HTR-8/SVneo (cell line): Measurements from ENCODE around the gene SPRED3.

Experiments used
- DNase-seq: peaks from one replicate; pipeline ENCODE4 v3.0.0; 2011; ENCODE audit warnings: low spot score, mixed read lengths; ENCODE audit not compliant: insufficient read length
- FAIRE-seq: peaks from 2 replicates; lab custom pipeline; 2011; peaks lifted over from hg19 to GRCh38; lab: Jason Lieb, UNC

The SPRED3 gene

GRCh38 chr19:38370299-38370698, 18.2 kb upstream of the SPRED3 start:
- DNase-seq (no peak), FAIRE-seq (no peak)

DNA sequence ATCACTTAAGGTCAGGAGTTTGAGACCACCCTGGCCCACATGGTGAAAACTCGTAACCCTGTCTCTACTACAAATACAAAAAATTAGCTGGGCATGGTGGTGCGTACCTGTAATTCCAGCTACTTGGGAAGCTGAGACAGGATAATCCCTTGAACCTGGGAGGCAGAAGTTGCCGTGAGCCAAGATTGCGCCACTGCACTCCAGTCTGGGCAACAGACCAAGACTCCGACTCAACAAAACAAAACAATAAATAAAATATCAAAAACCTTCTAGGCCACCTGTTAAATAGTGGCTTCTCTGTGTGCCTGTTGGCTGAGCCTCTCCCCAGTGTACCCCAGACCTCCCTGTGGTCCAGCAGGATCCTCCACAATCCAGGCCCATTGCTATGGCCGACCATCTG, 17.4 kb upstream of the SPRED3 start:
- no peak for FAIRE-seq

DNA sequence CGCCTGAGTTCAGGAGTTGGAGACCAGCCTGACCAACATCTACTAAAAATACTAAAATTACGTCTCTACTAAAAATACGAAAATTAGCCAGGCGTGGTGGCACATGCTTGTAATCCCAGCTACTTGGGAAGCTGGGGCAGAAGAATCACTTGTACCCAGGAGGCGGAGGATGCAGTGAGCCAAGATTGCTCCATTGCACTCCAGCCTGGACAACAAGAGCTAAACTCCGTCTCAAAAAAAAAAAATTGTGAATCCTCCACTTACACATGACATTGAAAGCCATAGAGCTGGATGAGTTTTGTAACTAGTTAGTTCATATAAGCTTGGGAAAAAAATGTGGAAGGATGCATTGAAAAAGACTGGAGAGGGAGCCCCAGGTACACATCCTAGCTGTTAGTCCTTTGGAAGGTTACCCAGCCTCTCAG, 14.6 kb upstream of the SPRED3 start:
- no peak for FAIRE-seq
- no peak for DNase-seq

More for the DNA sequence above, 17.4 kb upstream of the SPRED3 start:
- DNase-seq: no peak

DNA sequence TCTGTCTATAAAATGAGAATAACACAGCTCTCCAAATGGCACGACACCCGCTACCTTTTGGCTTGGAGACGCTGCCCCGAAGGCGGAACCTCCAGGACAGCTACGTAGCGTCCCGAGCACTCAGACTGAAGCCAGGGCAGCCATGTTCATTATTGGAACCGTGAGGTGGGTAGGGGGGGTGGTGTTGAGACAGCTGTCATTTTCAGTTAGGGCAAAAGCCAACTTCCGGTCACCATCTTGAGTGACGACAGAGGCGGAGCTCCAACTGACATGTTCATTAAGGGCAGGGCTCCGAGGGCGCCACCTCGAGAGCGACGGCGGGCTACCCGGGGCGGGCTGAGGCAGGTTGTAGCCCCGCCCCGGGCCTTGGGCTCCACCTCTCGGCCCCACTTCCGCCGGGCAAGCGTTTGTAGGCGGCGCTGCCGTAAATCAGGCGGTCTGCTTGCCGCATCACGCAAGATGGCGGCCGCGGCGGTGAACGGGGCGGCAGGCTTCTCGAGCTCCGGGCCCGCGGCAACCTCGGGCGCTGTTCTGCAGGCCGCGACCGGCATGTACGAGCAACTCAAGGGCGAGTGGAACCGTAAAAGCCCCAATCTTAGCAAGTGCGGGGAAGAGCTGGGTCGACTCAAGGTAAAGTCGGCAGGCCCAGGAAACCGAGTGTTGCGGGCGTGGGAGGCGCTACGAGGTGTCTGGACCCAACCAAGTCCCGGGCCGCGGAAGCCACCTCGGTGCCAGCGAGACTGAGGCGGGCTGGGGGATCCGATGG, 14.0 kb upstream of the SPRED3 start, which contains the start of gene PSMD8:
Gene PSMD8, plus strand, starts transcription at position 240 of the 766 bp plus-strand sequence. Its CDS starts 31 bp downstream, at position 271.
- FAIRE-seq (peak; percentile 96), DNase-seq (peak; percentile 97)

GRCh38 chr19:38375098-38375493, 13.4 kb upstream of the SPRED3 start:
- FAIRE-seq: no peak
- no peak for DNase-seq

GRCh38 chr19:38375748-38376147, 12.7 kb upstream of the SPRED3 start:
- DNase-seq: no peak

DNA sequence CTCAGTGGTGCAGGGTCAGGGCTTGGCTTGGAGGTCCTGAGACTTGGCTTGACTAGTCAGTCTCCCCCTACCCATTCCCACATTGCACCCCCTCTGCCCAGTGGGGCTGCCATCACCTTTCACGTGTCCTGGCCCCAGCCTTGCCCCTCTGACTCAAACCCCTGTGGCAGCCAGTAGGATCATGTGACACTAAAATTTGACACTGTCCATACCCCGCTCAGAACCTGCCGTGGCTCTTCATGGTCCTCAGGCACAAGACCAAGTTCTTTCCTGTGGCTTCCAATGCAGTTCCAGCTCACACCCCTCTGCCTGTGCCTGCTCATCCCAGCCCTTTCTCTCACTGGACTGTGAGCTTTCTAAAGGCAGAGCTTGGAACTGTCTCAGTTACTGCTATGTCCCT, 11.9 kb upstream of the SPRED3 start:
- FAIRE-seq (no peak), DNase-seq (no peak)

More at GRCh38 chr19:38375748-38376147, 12.7 kb upstream of the SPRED3 start:
- no peak for FAIRE-seq

GRCh38 chr19:38377052-38377451, 11.4 kb upstream of the SPRED3 start:
- DNase-seq: no peak
- no peak for FAIRE-seq

DNA sequence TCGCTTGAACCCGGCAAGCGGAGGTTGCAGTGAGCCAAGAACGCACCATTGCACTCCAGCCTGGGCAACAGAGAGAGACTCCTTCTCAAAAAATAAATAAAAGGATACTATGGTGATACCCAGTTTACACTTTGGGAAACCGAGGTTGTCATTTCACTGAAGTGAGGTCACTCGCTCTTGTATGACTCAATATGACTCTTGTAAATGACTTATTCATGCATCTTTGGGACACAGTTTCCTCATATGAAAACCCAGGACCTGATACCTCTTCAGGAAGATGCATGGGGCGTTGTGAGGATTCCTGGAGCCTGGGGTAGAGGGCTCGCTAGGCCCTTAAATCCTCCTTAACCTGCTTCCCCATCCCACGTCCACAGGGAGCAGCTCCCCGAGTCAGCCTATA, 9.6 kb upstream of the SPRED3 start:
- FAIRE-seq (no peak), DNase-seq (no peak)

DNA sequence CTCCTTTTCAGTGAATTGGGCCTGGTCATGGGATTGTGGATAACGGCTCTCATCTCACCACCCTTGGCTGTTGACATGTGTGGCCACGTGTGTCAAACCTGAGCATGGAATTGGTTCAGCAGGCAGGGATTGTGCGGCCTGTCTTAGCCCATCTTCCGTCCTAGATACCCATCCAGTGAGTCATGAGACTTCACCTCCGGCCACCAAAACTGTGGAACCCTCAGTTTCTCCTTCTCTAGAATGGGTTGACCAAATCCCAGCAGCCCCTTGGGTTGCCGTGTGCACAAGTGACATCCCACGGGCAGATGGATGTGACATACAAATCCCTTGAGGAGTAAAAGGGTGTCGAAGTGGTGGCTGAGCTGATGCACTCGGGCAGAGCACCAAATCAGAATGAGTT, 7.4 kb upstream of the SPRED3 start:
- DNase-seq (no peak), FAIRE-seq (no peak)

GRCh38 chr19:38383184-38383583, 5.3 kb upstream of the SPRED3 start:
- no peak for DNase-seq
- FAIRE-seq: no peak

GRCh38 chr19:38383743-38384142, 4.8 kb upstream of the SPRED3 start:
- DNase-seq (no peak), FAIRE-seq (no peak)

- FAIRE-seq (no peak), DNase-seq (no peak)
These were observed 4.1 kb upstream of the SPRED3 start for GRCh38 chr19:38384209-38385027.

DNA sequence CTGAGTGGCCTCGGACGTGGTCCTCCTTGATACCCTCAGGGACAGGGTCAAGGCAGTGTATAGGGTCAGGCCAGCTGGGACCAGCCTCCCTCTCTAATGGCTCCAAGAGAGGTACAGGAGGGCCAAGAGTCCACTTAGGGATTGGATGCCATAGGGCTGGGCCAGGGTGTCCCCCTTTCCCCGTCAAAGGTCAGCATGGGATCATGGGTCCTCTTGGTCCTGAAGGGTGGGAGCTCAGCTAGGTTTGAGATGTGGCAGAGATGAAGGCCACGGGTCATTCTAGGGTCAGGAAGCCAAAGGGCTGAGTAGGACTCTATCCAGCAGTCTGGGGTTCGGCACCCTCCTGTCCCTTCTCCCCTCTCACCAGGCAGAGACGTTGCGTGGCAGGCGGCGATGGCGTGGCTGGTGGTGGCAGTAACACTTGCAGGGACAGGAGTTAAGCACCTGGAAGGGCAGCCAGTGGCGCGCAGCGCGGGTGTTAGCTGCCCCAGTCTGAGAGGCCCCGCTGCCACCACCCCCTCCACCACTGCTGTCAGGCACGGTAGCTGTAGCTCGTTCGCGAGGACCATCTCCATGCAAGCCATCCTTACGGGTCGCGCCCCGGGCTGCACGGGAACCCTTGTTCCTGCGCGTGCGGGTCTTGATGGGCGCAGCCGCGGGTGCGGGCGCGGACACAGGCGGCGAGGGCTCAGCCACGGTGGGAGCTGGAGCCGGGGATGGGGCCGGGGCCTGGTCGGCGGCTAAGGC, 3.3 kb upstream of the SPRED3 start:
- no peak for FAIRE-seq
- DNase-seq: no peak

DNA sequence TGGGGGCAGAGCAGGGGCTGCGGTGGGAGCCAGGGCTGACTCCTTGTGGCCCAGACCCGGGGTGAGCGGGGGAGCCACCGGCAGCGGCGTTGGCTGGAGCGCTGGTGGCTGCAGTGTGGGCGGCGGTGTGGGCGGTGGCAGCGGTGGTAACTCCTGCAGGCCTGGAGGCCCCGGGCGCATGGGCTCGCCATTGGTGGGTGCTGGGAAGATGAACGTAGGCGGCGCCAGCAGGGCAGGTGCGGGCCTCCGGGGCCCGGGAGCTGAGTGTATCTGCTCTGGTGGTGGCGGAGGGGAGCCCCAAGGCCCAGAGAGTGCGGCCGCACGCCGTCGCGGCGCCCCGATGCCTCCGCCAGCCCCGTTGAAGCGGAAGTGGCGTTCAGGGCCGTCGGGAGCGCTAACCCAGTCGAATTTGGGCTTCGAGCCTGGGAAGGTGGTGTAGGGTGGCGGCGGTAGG, 2.7 kb upstream of the SPRED3 start:
- DNase-seq (no peak), FAIRE-seq (no peak)

GRCh38 chr19:38386300-38386970, 2.1 kb upstream of the SPRED3 start:
- FAIRE-seq: no peak

DNA sequence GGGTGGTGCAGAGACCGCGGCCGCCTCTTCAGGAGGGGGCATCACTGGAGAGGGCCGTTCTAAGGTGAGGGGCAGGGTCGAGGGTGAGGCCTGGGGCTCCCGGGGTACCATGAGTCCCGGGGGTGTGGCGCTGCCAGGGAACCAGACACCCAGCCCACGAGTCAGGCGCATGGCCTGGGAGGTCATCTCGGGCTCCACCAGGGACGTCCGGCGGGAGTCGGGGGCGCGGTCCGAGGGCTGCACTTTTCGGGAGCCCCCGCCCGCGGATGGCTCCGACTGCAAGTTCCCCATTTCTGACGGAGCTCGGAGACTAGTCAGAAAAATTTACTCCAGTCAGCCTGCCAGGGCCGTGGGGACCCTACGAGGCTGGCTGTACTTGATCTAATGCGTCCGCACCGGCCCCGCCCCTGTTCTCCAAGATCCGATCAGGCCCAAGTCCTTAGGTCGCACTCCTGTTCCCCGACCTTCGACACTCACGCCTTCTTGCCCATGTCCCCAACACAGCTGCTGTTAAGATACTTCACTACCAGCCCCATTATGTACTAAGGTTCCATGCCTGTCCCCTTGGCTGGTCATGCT, 1.4 kb upstream of the SPRED3 start:
- no peak for DNase-seq
- FAIRE-seq: no peak

More at GRCh38 chr19:38386300-38386970, 2.1 kb upstream of the SPRED3 start:
- no peak for DNase-seq

DNA sequence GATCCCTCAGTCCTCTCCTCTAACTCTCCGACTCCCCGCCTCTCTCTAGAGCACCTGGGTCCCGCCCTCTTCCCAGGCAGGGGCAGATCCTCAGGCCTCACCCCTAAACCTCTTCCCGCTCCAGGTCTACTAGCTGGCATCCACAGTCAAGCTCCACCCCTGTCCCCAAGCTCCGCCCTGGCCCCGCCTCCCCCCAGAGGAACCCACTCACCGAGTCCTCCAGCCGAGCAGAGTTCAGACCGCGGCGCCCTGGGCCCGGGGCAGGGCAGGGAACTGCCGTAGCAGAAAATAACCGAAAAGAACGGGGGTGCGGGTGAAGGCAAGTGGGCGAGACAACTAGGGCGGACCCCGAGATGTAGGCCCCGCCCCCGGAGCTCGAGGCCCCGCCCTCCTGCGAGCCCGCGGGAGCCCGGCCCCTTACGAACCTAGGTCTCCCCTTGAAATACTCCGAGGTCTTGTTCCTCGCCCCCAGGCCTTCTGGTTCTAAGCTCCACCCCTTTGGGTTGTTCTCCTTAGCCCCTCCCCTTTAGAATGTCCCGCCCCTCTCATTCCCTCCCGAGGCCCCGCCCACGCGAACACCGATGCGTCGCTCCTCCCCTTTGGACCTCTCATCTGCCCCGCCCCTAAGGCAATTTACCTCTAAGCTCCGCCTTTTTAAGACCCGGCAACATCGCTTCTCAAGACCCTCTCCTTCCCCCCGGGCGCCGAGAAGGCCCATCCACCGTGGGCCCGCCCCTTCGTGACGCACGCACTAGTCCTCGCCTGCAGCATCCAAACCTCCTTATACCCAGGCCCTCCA, 748 bp upstream of the SPRED3 start, which contains the start of gene GGN:
Gene GGN, minus strand, starts transcription at position 485 of the 799 bp plus-strand sequence. CDS start 773 bp downstream, outside the sequence.
- DNase-seq: peak; percentile 91
- peak; percentile 85 for FAIRE-seq
